Colonic mucosa (tissue), 4 donors: ENCODE results near the gene SLC49A3. TPM values are rescaled to one million over a fixed set of nuclear protein-coding genes. Genes with fewer than 3 reads are reported as not detected.

ENCODE experiments used
- DNase-seq: peaks from one replicate; pipeline ENCODE4 v3.0.0-alpha.2; 2020
- H3K27ac ChIP-seq: fragments of 200-600 bp; one replicate; pipeline ENCODE4 v1.8.0; 2021
- H3K27me3 ChIP-seq: fragments of 200-600 bp; one replicate; pipeline ENCODE4 v1.8.0; 2021
- H3K36me3 ChIP-seq: fragments of 200-600 bp; one replicate; pipeline ENCODE4 v1.8.0; 2021
- H3K4me1 ChIP-seq: fragments of 200-600 bp; one replicate; pipeline ENCODE4 v1.8.0; 2021; ENCODE audit warnings: mild to moderate bottlenecking
- H3K4me3 ChIP-seq: fragments of 200-600 bp; one replicate; pipeline ENCODE4 v1.8.0; 2021
- H3K9ac ChIP-seq, 2 donors: one replicate each; pipeline ENCODE4 v1.7.0; 2013; ENCODE audit warnings: control low read depth in 2 of 2, low read depth in 2 of 2, low read length in 2 of 2
- H3K9me3 ChIP-seq: fragments of 200-600 bp; one replicate; pipeline ENCODE4 v1.8.0; 2021
- CTCF ChIP-seq: fragments of 200-600 bp; IDR thresholded peaks from one replicate; pipeline ENCODE4 v1.8.0; 2022; ENCODE audit warnings: antibody characterized with exemption, mild to moderate bottlenecking
- intact Hi-C: fragments of 100-400 bp; cut with DNase I; formaldehyde crosslinking; loops from one replicate; pipeline ENCODE4 v1.14.1; 2022
- total RNA-seq, 2 donors: library from RNA; stranded (reverse); fragmentation: NEBNext Ultra II Directional in 1 of 2; extraction: Animal tissue kit (Norgen Biotek cat#: 25700) in 1 of 2; gene quantifications; one replicate each; pipeline ENCODE4 v1.2.1, GENCODE V29; 2021
- donor health status: healthy.
- donor health status: DM: no; HTN: no; CAD: no.
- donor health status: DM: no; HTN: no; CAD: no.

The SLC49A3 gene
- total RNA-seq, 2 donors from 2014 or later = 7.1 to 8.4 TPM

GRCh38 chr4:722851-723360 is 34.0 kb upstream of the SLC49A3 start:
- DNase-seq = no peak
- intact Hi-C loops = no loop called here
- Histone ChIP-seq H3K27ac (no peak overlapping the region), H3K4me1 (peaks cover 8% of the 10 kb centered on the region), H3K36me3 (no peaks in the 10 kb centered on the region), H3K9me3 (no peaks in the 10 kb centered on the region), H3K4me3 (no peak overlapping the region), H3K9ac (peak overlapping the region in 1 of 2 donors; percentile 35), H3K27me3 (no peaks in the 10 kb centered on the region)
- TF ChIP-seq CTCF = no peak

DNA sequence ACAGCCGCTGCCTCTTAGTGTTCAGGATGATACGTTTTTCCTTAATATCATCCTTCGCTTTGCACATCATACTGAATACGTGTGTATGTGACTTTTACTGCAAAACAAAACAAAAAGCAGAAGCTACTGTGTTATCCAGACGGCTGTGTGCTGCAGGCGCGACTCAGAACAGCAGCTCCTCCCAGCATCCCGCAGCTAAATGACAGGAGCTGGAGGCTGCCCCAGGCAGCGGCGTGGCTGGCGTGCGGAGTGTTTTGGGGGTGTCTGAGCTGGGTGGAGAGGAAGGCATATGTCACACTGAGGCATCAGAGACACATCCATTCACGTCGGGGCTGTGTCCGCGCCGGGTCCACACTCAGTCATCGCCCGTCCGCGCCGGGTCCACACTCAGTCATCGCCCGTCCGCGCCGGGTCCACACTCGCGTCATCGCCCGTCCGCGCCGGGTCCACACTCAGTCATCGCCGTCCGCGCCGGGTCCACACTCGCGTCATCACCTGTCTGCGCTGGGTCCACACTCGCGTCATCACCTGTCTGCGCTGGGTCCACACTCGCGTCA is 33.3 kb upstream of the SLC49A3 start:
- no peaks in the 10 kb centered on the region for H3K36me3 ChIP-seq
- no peak for TF ChIP-seq CTCF
- no peak for DNase-seq
- H3K4me1 ChIP-seq = peaks cover 8% of the 10 kb centered on the region
- H3K9me3 ChIP-seq = no peaks in the 10 kb centered on the region
- H3K27ac ChIP-seq = no peak overlapping the region
- no peak overlapping the region for H3K9ac ChIP-seq
- H3K27me3 ChIP-seq = no peaks in the 10 kb centered on the region
- intact Hi-C loops = no loop called here
- no peak overlapping the region for H3K4me3 ChIP-seq

- Histone ChIP-seq H3K27ac (no peak overlapping the region), H3K9me3 (no peaks in the 10 kb centered on the region), H3K9ac (peak overlapping the region in 1 of 2 donors; percentile 21), H3K4me3 (no peak overlapping the region), H3K4me1 (peaks cover 8% of the 10 kb centered on the region), H3K36me3 (no peaks in the 10 kb centered on the region), H3K27me3 (no peaks in the 10 kb centered on the region)
- intact Hi-C loops = no loop called here
- no peak for TF ChIP-seq CTCF
- DNase-seq = peak; percentile 67
Measured at GRCh38 chr4:721261-722168, 32.6 kb upstream of the SLC49A3 start.

DNA sequence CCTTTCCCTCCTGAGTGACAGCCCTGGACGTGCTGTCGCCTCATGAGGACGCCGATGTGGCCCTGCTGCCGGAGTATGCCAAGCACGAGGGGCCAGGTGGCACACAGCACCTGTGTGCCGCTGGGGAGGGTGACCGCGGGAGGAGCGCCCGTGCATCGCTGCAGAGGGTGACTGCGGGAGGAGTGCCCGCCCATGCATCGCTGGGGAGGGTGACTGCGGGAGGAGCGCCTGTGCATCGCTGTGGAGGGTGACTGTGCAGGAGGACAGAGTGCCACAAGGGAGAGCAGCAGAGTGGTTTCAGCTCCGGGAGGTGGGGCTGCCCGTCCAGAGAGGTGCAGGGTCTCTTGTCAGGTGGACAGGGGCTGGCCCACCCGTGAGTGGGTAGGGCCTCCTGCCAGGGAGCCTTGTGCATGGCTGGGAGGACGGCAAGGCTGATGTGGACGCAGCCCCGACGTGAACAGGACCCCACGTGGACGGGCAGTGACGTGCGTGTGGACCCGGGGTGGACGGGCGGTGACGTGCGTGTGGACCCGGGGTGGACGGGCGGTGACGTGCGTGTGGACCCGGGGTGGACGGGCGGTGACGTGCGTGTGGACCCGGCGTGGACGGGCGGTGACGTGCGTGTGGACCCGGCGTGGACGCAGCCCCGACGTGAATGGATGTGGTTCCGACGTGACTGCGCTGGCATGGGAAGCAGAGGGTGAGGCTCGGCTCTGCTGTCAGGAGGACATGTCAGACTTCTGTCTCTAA is 31.3 kb upstream of the SLC49A3 start:
- H3K4me1 ChIP-seq = peaks cover 8% of the 10 kb centered on the region
- H3K9me3 ChIP-seq = no peaks in the 10 kb centered on the region
- H3K9ac ChIP-seq = no peak overlapping the region
- DNase-seq = no peak
- intact Hi-C loops = no loop called here
- no peaks in the 10 kb centered on the region for H3K27me3 ChIP-seq
- no peak overlapping the region for H3K4me3 ChIP-seq
- no peak for TF ChIP-seq CTCF
- H3K36me3 ChIP-seq = no peaks in the 10 kb centered on the region
- H3K27ac ChIP-seq = no peak overlapping the region

- intact Hi-C loops = no loop called here
- no peak for DNase-seq
- H3K36me3 ChIP-seq = no peaks in the 10 kb centered on the region
- no peak overlapping the region for H3K4me3 ChIP-seq
- H3K4me1 ChIP-seq = peaks cover under 1% of the 10 kb centered on the region
- no peak for TF ChIP-seq CTCF
- no peaks in the 10 kb centered on the region for H3K27me3 ChIP-seq
- H3K9me3 ChIP-seq = no peaks in the 10 kb centered on the region
- H3K27ac ChIP-seq = no peak overlapping the region
- H3K9ac ChIP-seq = no peak overlapping the region
Measured at GRCh38 chr4:718460-718859, 29.5 kb upstream of the SLC49A3 start.
